Endothelial cell of umbilical vein (primary cell): ENCODE results near the gene ATAD2B. TPM values are rescaled to one million over a fixed set of nuclear protein-coding genes. Genes with fewer than 3 reads are reported as not detected.

Experiments used
- BruUV-seq: library from RNA; stranded (reverse); fragments of 400-500 nt; replicated peaks from 2 replicates; lab custom pipeline; 2021; lab: Mats Ljungman, UMichigan
- CTCF ChIA-PET: fragments of 300-600, 350-600 bp; sonication (Branson Sonifier 250); formaldehyde crosslinking; loops from one replicate; lab custom pipeline; 2021; ENCODE audit warnings: antibody characterized with exemption, inconsistent platforms; lab: Charles Lee
- POLR2A ChIA-PET: fragments of 300-600, 350-600 bp; sonication (Branson Sonifier 250); formaldehyde crosslinking; loops from one replicate; lab custom pipeline; 2021; ENCODE audit warnings: antibody characterized with exemption, inconsistent platforms; lab: Charles Lee
- DNase-seq: peaks from one replicate; pipeline ENCODE4 v3.0.0-alpha.2; 2011; ENCODE audit warnings: low read depth, low spot score
- FAIRE-seq: peaks from 2 replicates; lab custom pipeline; 2011; peaks lifted over from hg19 to GRCh38; lab: Jason Lieb, UNC
- H2AFZ ChIP-seq: 2 replicates; pipeline ENCODE4 v1.6.0; 2012; ENCODE audit warnings: low read depth, low read length, control low read depth, inconsistent platforms
- H3K27ac ChIP-seq: 2 replicates; pipeline ENCODE4 v1.5.1; 2011; ENCODE audit warnings: low read depth, mild to moderate bottlenecking, control low read depth, low read length, moderate library complexity; ENCODE audit not compliant: insufficient read depth
- H3K27me3 ChIP-seq, 2 experiments: 2 replicates each; pipeline versions ENCODE4 v1.6.0 to v1.6.1; 2011; ENCODE audit warnings: low read length in 2 of 2, mixed read lengths in 1 of 2; ENCODE audit not compliant: control insufficient read depth in 2 of 2, insufficient read depth in 2 of 2
- H3K36me3 ChIP-seq, 2 experiments: 2 replicates in 1 of 2; 3 replicates in 1 of 2; pipeline ENCODE4 v1.5.1; 2011; ENCODE audit warnings: low read length in 2 of 2, mild to moderate bottlenecking in 1 of 2, moderate library complexity in 1 of 2; ENCODE audit not compliant: control insufficient read depth in 2 of 2, insufficient read depth in 2 of 2; ENCODE audit errors: extremely low read depth in 1 of 2
- H3K4me1 ChIP-seq: 3 replicates; pipeline ENCODE4 v1.5.1; 2011; ENCODE audit warnings: mild to moderate bottlenecking, low read length; ENCODE audit not compliant: control insufficient read depth, insufficient read depth; ENCODE audit errors: extremely low read depth
- H3K4me2 ChIP-seq: 2 replicates; pipeline ENCODE4 v1.6.1; 2011; ENCODE audit warnings: low read length, control low read depth, mixed read lengths; ENCODE audit not compliant: insufficient read depth
- H3K4me3 ChIP-seq, 3 experiments: fragments of 200-600 bp in 1 of 3; sonication (generic), shearing (Covaris generic) in 1 of 3; replicated peaks in 1 of 3; 2 replicates each; pipeline ENCODE4 v1.5.1; 2011 to 2016; ENCODE audit warnings: control low read depth in 3 of 3, low read length in 3 of 3, mild to moderate bottlenecking in 2 of 3, inconsistent platforms in 1 of 3, low read depth in 1 of 3, moderate library complexity in 1 of 3; ENCODE audit not compliant: insufficient read depth in 1 of 3
- H3K79me2 ChIP-seq: 2 replicates; pipeline ENCODE4 v1.6.0; 2012; ENCODE audit warnings: low read length, inconsistent platforms; ENCODE audit not compliant: control insufficient read depth, insufficient read depth
- H3K9ac ChIP-seq: replicated peaks from 2 replicates; pipeline ENCODE3; 2011; ENCODE audit warnings: low read length, control low read depth; ENCODE audit not compliant: insufficient read depth; ENCODE audit errors: extremely low read depth
- H3K9me1 ChIP-seq: replicated peaks from 3 replicates; pipeline ENCODE4 v1.6.0; 2011; ENCODE audit warnings: mild to moderate bottlenecking, low read length; ENCODE audit not compliant: control insufficient read depth, insufficient read depth; ENCODE audit errors: extremely low read depth
- H3K9me3 ChIP-seq: replicated peaks from 2 replicates; pipeline ENCODE4 v1.5.1; 2012; ENCODE audit warnings: low read length, inconsistent platforms; ENCODE audit not compliant: control insufficient read depth, insufficient read depth
- H4K20me1 ChIP-seq: replicated peaks from 2 replicates; pipeline ENCODE3; 2011; ENCODE audit warnings: mild to moderate bottlenecking, low read length; ENCODE audit not compliant: control insufficient read depth, insufficient read depth; ENCODE audit errors: extremely low read depth
- EZH2 ChIP-seq: IDR thresholded peaks from 2 replicates; pipeline ENCODE4 v1.6.1; 2012; ENCODE audit warnings: borderline replicate concordance, low read depth, mild to moderate bottlenecking, moderate library complexity, low read length, inconsistent platforms; ENCODE audit not compliant: severe bottlenecking
- FOS ChIP-seq: IDR thresholded peaks from 2 replicates; pipeline ENCODE4 v1.6.1; 2011; ENCODE audit warnings: mild to moderate bottlenecking, low read length, moderate library complexity, borderline replicate concordance; ENCODE audit not compliant: insufficient read depth
- GATA2 ChIP-seq: IDR thresholded peaks from 2 replicates; pipeline ENCODE4 v1.7.0; 2011; ENCODE audit warnings: low read depth, mild to moderate bottlenecking, moderate library complexity, mixed read lengths, low read length; ENCODE audit not compliant: insufficient read length, insufficient read depth
- JUN ChIP-seq: IDR thresholded peaks from 2 replicates; pipeline ENCODE4 v1.6.1; 2011; ENCODE audit warnings: borderline replicate concordance, low read depth; ENCODE audit not compliant: insufficient read length, insufficient read depth
- MYC ChIP-seq: IDR thresholded peaks from one replicate; pipeline ENCODE4 v1.6.1; 2011; ENCODE audit warnings: mild to moderate bottlenecking, low read depth, low read length
- POLR2A ChIP-seq: IDR thresholded peaks from 2 replicates; pipeline ENCODE4 v1.6.1; 2012; ENCODE audit warnings: low read depth, mild to moderate bottlenecking, control low read depth, low read length
- POLR2AphosphoS5 ChIP-seq: IDR thresholded peaks from 2 replicates; pipeline ENCODE4 v1.6.1; 2012; ENCODE audit warnings: low read depth, mild to moderate bottlenecking, control low read depth, low read length, moderate library complexity; ENCODE audit not compliant: insufficient read depth
- dilution Hi-C: fragments of 300-500 bp; cut with MboI; formaldehyde crosslinking; loops from one replicate; pipeline ENCODE4 v1.15.0; 2019; ENCODE audit warnings: low sequenced_read_pairs; ENCODE audit not compliant: extremely low pct_ligation_motif_present
- intact Hi-C: fragments of 100-400 bp; cut with micrococcal nuclease; formaldehyde crosslinking; loops from one replicate; pipeline ENCODE4 v1.10.0; 2022
- polyA plus RNA-seq, 4 experiments: library from polyadenylated mRNA; depleted of rRNA in 3 of 4; stranded (reverse) in 3 of 4; unstranded in 1 of 4; fragments of >200 nt; gene quantifications; 2 replicates each; pipeline versions ENCODE4 v1.2.1 to v1.2.3, GENCODE V29; 2011 to 2012; ENCODE audit warnings: missing spikeins in 1 of 4
- total RNA-seq: library from RNA; stranded (reverse); gene quantifications from 2 replicates; pipeline ENCODE4 v1.2.3, GENCODE V29; 2021
- TF ChIP-seq, protein P1 (sequence below), 2 donors: IDR thresholded peaks; 1 replicate in 1 of 2; 2 replicates in 1 of 2; pipeline ENCODE4 v1.5.1; 2011; ENCODE audit warnings: low read length in 2 of 2, mild to moderate bottlenecking in 2 of 2, moderate library complexity in 2 of 2, control low read depth in 1 of 2, inconsistent platforms in 1 of 2, low read depth in 1 of 2; ENCODE audit not compliant: insufficient read depth in 1 of 2; ENCODE audit errors: extremely low read depth in 1 of 2
- TF ChIP-seq, protein P2 (sequence below): IDR thresholded peaks from 2 replicates; pipeline ENCODE4 v1.6.1; 2011; ENCODE audit not compliant: insufficient read depth, insufficient read length

ATAD2B gene
- total and polyA plus RNA-seq, 2 donors (not counting 3 experiments of a cell fraction or from before 2014, with no cell fraction given), result 2.5 to 19.1 TPM

DNA sequence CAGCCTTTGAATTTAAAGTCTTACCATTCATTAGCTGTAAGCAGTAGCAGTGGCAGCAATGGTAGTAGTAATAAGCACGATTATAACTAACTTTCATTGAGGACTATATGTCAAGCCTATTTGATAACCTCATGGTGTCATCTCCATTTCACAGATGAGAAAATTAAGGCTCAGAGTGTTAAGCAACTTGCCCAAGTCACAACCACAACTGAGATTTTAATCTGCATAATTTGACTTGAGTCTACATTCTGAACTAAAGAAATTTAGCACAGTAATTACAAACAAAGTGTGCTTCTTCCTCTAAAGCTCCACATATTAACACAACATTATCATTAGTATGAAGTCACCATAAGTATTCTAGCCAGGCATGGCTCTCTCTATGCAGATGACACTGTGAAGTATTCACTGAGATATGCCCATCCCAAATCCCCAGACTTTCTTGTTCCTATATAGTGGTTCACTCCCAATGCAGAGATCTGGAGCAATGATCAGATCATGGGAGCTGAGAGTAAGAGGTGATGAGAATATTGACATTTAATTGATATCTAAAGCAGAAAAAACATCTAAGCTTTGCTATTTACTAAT lies 120.2 kb downstream of the ATAD2B start:
- CTCF ChIA-PET, result interaction anchor here (1.0 kb wide), 1 partner anchor 18 kb away, joined by 3 read pairs; no protein-coding TSS in a partner anchor
- Histone ChIP-seq H3K4me3 (no peak overlapping the region), H3K9ac (no peak overlapping the region), H3K9me3 (no peaks in the 10 kb centered on the region), H3K27me3 (no peaks in the 10 kb centered on the region), H2AFZ (no peak overlapping the region), H3K79me2 (no peaks in the 10 kb centered on the region), H3K4me1 (no peaks in the 10 kb centered on the region), H4K20me1 (no peaks in the 10 kb centered on the region), H3K27ac (no peak overlapping the region), H3K4me2 (no peak overlapping the region), H3K36me3 (no peaks in the 10 kb centered on the region), H3K9me1 (no peaks in the 10 kb centered on the region)
- intact Hi-C loops (no loop called here), dilution Hi-C loops (no loop called here)
- no peak for FAIRE-seq
- BruUV-seq, result no TSS peak
- DNase-seq, result no peak
- TF ChIP-seq FOS (no peak), POLR2A (no peak), MYC (no peak), JUN (no peak), POLR2AphosphoS5 (no peak), EZH2 (no peak), GATA2 (no peak)
- TF ChIP-seq, protein P1, sequence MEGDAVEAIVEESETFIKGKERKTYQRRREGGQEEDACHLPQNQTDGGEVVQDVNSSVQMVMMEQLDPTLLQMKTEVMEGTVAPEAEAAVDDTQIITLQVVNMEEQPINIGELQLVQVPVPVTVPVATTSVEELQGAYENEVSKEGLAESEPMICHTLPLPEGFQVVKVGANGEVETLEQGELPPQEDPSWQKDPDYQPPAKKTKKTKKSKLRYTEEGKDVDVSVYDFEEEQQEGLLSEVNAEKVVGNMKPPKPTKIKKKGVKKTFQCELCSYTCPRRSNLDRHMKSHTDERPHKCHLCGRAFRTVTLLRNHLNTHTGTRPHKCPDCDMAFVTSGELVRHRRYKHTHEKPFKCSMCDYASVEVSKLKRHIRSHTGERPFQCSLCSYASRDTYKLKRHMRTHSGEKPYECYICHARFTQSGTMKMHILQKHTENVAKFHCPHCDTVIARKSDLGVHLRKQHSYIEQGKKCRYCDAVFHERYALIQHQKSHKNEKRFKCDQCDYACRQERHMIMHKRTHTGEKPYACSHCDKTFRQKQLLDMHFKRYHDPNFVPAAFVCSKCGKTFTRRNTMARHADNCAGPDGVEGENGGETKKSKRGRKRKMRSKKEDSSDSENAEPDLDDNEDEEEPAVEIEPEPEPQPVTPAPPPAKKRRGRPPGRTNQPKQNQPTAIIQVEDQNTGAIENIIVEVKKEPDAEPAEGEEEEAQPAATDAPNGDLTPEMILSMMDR (IDR thresholded peaks at IDR 0.05; ENCODE audit: extremely low read depth in 1 of 2, insufficient read depth in 1 of 2, low read depth in 1 of 2, low read length in 2 of 2), result no peak
- TF ChIP-seq, protein P2, sequence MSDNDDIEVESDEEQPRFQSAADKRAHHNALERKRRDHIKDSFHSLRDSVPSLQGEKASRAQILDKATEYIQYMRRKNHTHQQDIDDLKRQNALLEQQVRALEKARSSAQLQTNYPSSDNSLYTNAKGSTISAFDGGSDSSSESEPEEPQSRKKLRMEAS, result no peak
- POLR2A ChIA-PET, result no interaction called here
